Heart left ventricle (tissue), 16 donors: ENCODE data around the gene CRYL1. TPM values are rescaled to one million over a fixed set of nuclear protein-coding genes. Genes with fewer than 3 reads are reported as not detected.

Experiments
- ATAC-seq, 4 donors: fragments of 200-7000 bp; cut with Tn5 transposase; one replicate each; pipeline ENCODE4 v1.9.1; 2020 to 2022; ENCODE audit warnings: moderate library complexity in 4 of 4, mild to moderate bottlenecking in 3 of 4, moderate number of reproducible peaks in 1 of 4
- DNase-seq, 5 donors: peaks; one replicate each; pipeline ENCODE4 v3.0.0-alpha.2; 2020
- H3K27ac ChIP-seq, 12 donors: fragments of 200-600 bp; sonication (generic) in 4 of 12; one replicate each; pipeline versions ENCODE4 v1.5.0 to v1.8.0; 2016 to 2022; ENCODE audit warnings: mild to moderate bottlenecking in 2 of 12
- H3K27me3 ChIP-seq, 9 donors: fragments of 200-600 bp; sonication (generic) in 2 of 9; one replicate each; pipeline versions ENCODE4 v1.5.1 to v1.8.0; 2016 to 2022; ENCODE audit warnings: mild to moderate bottlenecking in 3 of 9
- H3K36me3 ChIP-seq, 9 donors: fragments of 200-600 bp; sonication (generic) in 2 of 9; one replicate each; pipeline versions ENCODE4 v1.5.0 to v1.8.0; 2018 to 2022; ENCODE audit warnings: mild to moderate bottlenecking in 2 of 9
- H3K4me1 ChIP-seq, 12 donors: fragments of 200-600 bp; sonication (generic) in 4 of 12; one replicate each; pipeline versions ENCODE4 v1.5.0 to v1.8.0; 2016 to 2022; ENCODE audit warnings: mild to moderate bottlenecking in 3 of 12
- H3K4me3 ChIP-seq, 12 donors: fragments of 200-600 bp; sonication (generic) in 4 of 12; one replicate each; pipeline versions ENCODE4 v1.5.0 to v1.8.0; 2017 to 2022; ENCODE audit warnings: mild to moderate bottlenecking in 9 of 12, moderate library complexity in 4 of 12
- H3K9me3 ChIP-seq, 12 donors: fragments of 200-600 bp; sonication (generic) in 4 of 12; one replicate each; pipeline versions ENCODE4 v1.5.0 to v1.8.0; 2016 to 2022; ENCODE audit warnings: mild to moderate bottlenecking in 1 of 12
- CTCF ChIP-seq, 12 donors: fragments of 200-600 bp; sonication (generic) in 4 of 12; IDR thresholded peaks; one replicate each; pipeline versions ENCODE4 v1.5.0 to v1.8.0; 2018 to 2022; ENCODE audit warnings: antibody characterized with exemption in 12 of 12, mild to moderate bottlenecking in 5 of 12
- POLR2A ChIP-seq, 2 donors: fragments of 450-650 bp; IDR thresholded peaks; one replicate each; pipeline ENCODE4 v1.6.1; 2017; ENCODE audit warnings: antibody characterized with exemption in 2 of 2, mild to moderate bottlenecking in 2 of 2, moderate library complexity in 2 of 2
- WGBS, 4 donors: extraction: QIAGEN DNeasy Blood & Tissue Kit in 2 of 4; methylation state at CpG; one replicate each; pipeline versions ENCODE4 v1.1.5 to v1.1.7; 2013 to 2018; 5-methylcytosine and 5-hydroxymethylcytosine counted together
- intact Hi-C, 10 donors: fragments of 100-400 bp; cut with DNase I; formaldehyde crosslinking; loops; one replicate each; pipeline versions ENCODE4 v1.11.1 to v1.14.2; 2022
- polyA plus RNA-seq, 2 donors: library from polyadenylated mRNA; stranded (reverse); fragments of 200-250 nt; gene quantifications; one replicate each; pipeline ENCODE4 v1.2.3, GENCODE V29; 2013
- total RNA-seq, 9 donors: library from RNA; depleted of rRNA in 2 of 9; stranded (reverse); fragments of >200 nt in 2 of 9; fragmentation: NEBNext Ultra II Directional in 3 of 9; extraction: Animal tissue kit (Norgen Biotek cat#: 25700) in 3 of 9; gene quantifications; one replicate each; pipeline versions ENCODE4 v1.1.0 to v1.2.4, GENCODE V29; 2016 to 2023
- donor health status: ischemic (EF 13 %, LVEDD 7.1; RV severe dilation, severe dysfunction).
- donor health status: healthy with polysubstance abuse.
- donor health status: DM: no; HTN: yes; CAD: no.
- donor health status: DM: no; HTN: no; CAD: no.
- donor health status: ischemic (EF 25% LVEDD 6.9; RV normal size, moderate dysfunction).
- donor health status: ischemic (EF 25% LVEDD 5.7; RV mildly dilated, moderate dysfunction).
- donor health status: healthy.
- donor health status: DM: yes; HTN: yes; CAD: no.
- donor health status: ischemic (EF 35%, LVEDD 5.7; RV mildly dilated, moderate dysfunction).
- donor health status: nonischemic (EF 11% LVEDD 7.7; RV severe dilation, severe dysfunction).
- donor health status: DM: yes; HTN: yes; CAD: no.
- donor health status: PGD.
- donor health status: ischemic (EF 29% LVEDD 5.4; RV normal size, mild dysfunction).
- donor health status: nonischemic (EF 23%, LVEDD 6.1; RV moderate dilation, normal function).

The CRYL1 gene
- total and polyA plus RNA-seq, 11 donors, result 10.7 to 36.5 (median 20.9) TPM

- no peak for DNase-seq
- no peak for ATAC-seq
- Histone ChIP-seq H3K9me3 (no peaks in the 10 kb centered on the region), H3K4me1 (no peaks in the 10 kb centered on the region), H3K27me3 (no peaks in the 10 kb centered on the region), H3K4me3 (no peak overlapping the region), H3K36me3 (peaks cover 0 to 26% (median 9%) of the 10 kb centered on the region in 9 donors), H3K27ac (no peak overlapping the region)
- TF ChIP-seq POLR2A (IDR thresholded peaks at IDR 0.05), result no peak
- TF ChIP-seq CTCF (IDR thresholded peaks at IDR 0.05), result no peak
- WGBS, 4 donors, result 80 to 84% (median 81%) methylated on average over 19 to 21 of the region's 21 CpGs
- intact Hi-C loops, result no loop called here
Measured at GRCh38 chr13:20401931-20402856, 123.5 kb downstream of the CRYL1 start.

GRCh38 chr13:20401531-20401930, 124.1 kb downstream of the CRYL1 start:
- no peak for TF ChIP-seq POLR2A (IDR thresholded peaks at IDR 0.05)
- TF ChIP-seq CTCF (IDR thresholded peaks at IDR 0.05), result no peak
- H3K27me3 ChIP-seq, result no peaks in the 10 kb centered on the region
- no peak overlapping the region for H3K4me3 ChIP-seq
- H3K36me3 ChIP-seq, result peaks cover 0 to 25% (median 9%) of the 10 kb centered on the region in 9 donors
- WGBS, 4 donors, result 79 to 94% (median 82%) methylated on average over 5 of the region's 5 CpGs
- H3K27ac ChIP-seq, result no peak overlapping the region
- intact Hi-C loops, result no loop called here
- H3K4me1 ChIP-seq, result no peaks in the 10 kb centered on the region
- no peak for DNase-seq
- no peaks in the 10 kb centered on the region for H3K9me3 ChIP-seq
- ATAC-seq, result no peak

GRCh38 chr13:20400774-20401173, 124.9 kb downstream of the CRYL1 start:
- ATAC-seq (no peak), DNase-seq (no peak)
- intact Hi-C loops, result no loop called here
- TF ChIP-seq POLR2A (IDR thresholded peaks at IDR 0.05) (no peak), CTCF (IDR thresholded peaks at IDR 0.05) (no peak)
- Histone ChIP-seq H3K4me3 (no peak overlapping the region), H3K36me3 (peaks cover 0 to 21% (median 9%) of the 10 kb centered on the region in 9 donors), H3K9me3 (no peaks in the 10 kb centered on the region), H3K27me3 (no peaks in the 10 kb centered on the region), H3K4me1 (no peaks in the 10 kb centered on the region), H3K27ac (no peak overlapping the region)
- 44 to 72% (median 62%) methylated on average over 2 to 7 of the region's 7 CpGs for WGBS, 4 donors

- intact Hi-C loops, result no loop called here
- 95 to 100% (median 97%) methylated on average over 4 of the region's 4 CpGs for WGBS, 4 donors
- Histone ChIP-seq H3K27me3 (no peaks in the 10 kb centered on the region), H3K4me3 (no peak overlapping the region), H3K27ac (no peak overlapping the region), H3K9me3 (no peaks in the 10 kb centered on the region), H3K4me1 (no peaks in the 10 kb centered on the region), H3K36me3 (peaks cover 0 to 19% (median 9%) of the 10 kb centered on the region in 9 donors)
- ATAC-seq (no peak), DNase-seq (no peak)
- TF ChIP-seq CTCF (IDR thresholded peaks at IDR 0.05) (no peak), POLR2A (IDR thresholded peaks at IDR 0.05) (no peak)
Measured at GRCh38 chr13:20399961-20400360, 125.7 kb downstream of the CRYL1 start.
